H1 (cell line): ENCODE data around the gene IGF1. TPM values are rescaled to one million over a fixed set of nuclear protein-coding genes. Genes with fewer than 3 reads are reported as not detected.

Experiments
- CHD7 ChIP-seq: fragments of 300-600 bp; sonication (generic); IDR thresholded peaks from 2 replicates; pipeline ENCODE4 v1.7.1; 2012; ENCODE audit warnings: low read length, moderate library complexity, mild to moderate bottlenecking, inconsistent platforms; ENCODE audit not compliant: insufficient replicate concordance
- HDAC2 ChIP-seq, 2 experiments: fragments of 300-600 bp in 1 of 2; sonication (generic) in 1 of 2; IDR thresholded peaks; 2 replicates each; pipeline ENCODE4 v1.6.1; 2011 to 2012; ENCODE audit warnings: low read depth in 2 of 2, low read length in 2 of 2, mild to moderate bottlenecking in 2 of 2, moderate library complexity in 2 of 2, borderline replicate concordance in 1 of 2, inconsistent platforms in 1 of 2
- JUND ChIP-seq: IDR thresholded peaks from 2 replicates; pipeline ENCODE4 v1.6.1; 2011; ENCODE audit warnings: mild to moderate bottlenecking, improper control_type of control experiment, low read length
- KDM4A ChIP-seq: IDR thresholded peaks from one replicate; pipeline ENCODE4 v1.7.1; 2012; ENCODE audit warnings: low read depth, mild to moderate bottlenecking, moderate library complexity, low read length, inconsistent platforms; ENCODE audit not compliant: severe bottlenecking
- POU5F1 ChIP-seq: IDR thresholded peaks from 2 replicates; pipeline ENCODE4 v1.6.1; 2011; ENCODE audit warnings: low read depth, mild to moderate bottlenecking, low read length, moderate library complexity
- SAP30 ChIP-seq: fragments of 300-600 bp; sonication (generic); IDR thresholded peaks from 2 replicates; pipeline ENCODE4 v1.7.1; 2012; ENCODE audit warnings: low read length, moderate library complexity, mild to moderate bottlenecking, inconsistent platforms; ENCODE audit not compliant: insufficient read depth, insufficient replicate concordance
- TEAD4 ChIP-seq: IDR thresholded peaks from 2 replicates; pipeline ENCODE4 v1.6.1; 2012; ENCODE audit warnings: low read depth, low read length, inconsistent platforms, mixed read lengths
- USF2 ChIP-seq: IDR thresholded peaks from 2 replicates; pipeline ENCODE4 v1.6.1; 2011; ENCODE audit warnings: low read length, improper control_type of control experiment
- polyA plus RNA-seq, 7 experiments: library from polyadenylated mRNA; depleted of rRNA in 3 of 7; stranded (reverse) in 5 of 7; unstranded in 2 of 7; fragments of >200 nt in 5 of 7; fragments of 200-250 nt in 2 of 7; gene quantifications; 1 replicate in 5 of 7; 2 replicates in 1 of 7; 4 replicates in 1 of 7; pipeline versions ENCODE4 v1.2.1 to v1.2.3, GENCODE V29; 2011 to 2013; ENCODE audit warnings: missing spikeins in 2 of 7, mixed read lengths in 2 of 7
- total RNA-seq: library from RNA; stranded (reverse); fragmentation: NEBNext Ultra II Directional; extraction: Animal tissue kit (Norgen Biotek cat#: 25700); gene quantifications from 2 replicates; pipeline ENCODE4 v1.2.1, GENCODE V29; 2021

The IGF1 gene
- total and polyA plus RNA-seq, 2 of the 8 experiments (the other 6 are each of a cell fraction or from before 2014, with no cell fraction given), result not detected

- TF ChIP-seq CHD7, result no peak
- no peak for TF ChIP-seq POU5F1
- no peak for TF ChIP-seq JUND
- TF ChIP-seq TEAD4, result no peak
- TF ChIP-seq HDAC2 (IDR thresholded peaks at IDR 0.05; ENCODE audit: borderline replicate concordance in 1 of 2, low read depth in 2 of 2, low read length in 2 of 2), result no peak
- TF ChIP-seq SAP30, result no peak
- TF ChIP-seq KDM4A, result no peak
- TF ChIP-seq USF2, result no peak
Measured at GRCh38 chr12:102421802-102422583, 58.4 kb downstream of the IGF1 start (continued).
